BJ (cell line): ENCODE data around the gene VPS52. TPM values are rescaled to one million over a fixed set of nuclear protein-coding genes. Genes with fewer than 3 reads are reported as not detected.

Experiments
- CTCF ChIA-PET: fragments of 350-600 bp; formaldehyde crosslinking; extraction: SDS; loops from one replicate; lab custom pipeline; 2021; ENCODE audit warnings: antibody characterized with exemption, inconsistent platforms; lab: Yijun Ruan, JAX
- POLR2A ChIA-PET: fragments of 300-600 bp; sonication (Branson Sonifier 250); formaldehyde crosslinking; extraction: SDS; loops from one replicate; lab custom pipeline; 2021; ENCODE audit warnings: antibody characterized with exemption; lab: Charles Lee
- DNase-seq: peaks from one replicate; pipeline ENCODE4 v3.0.0-alpha.2; 2011; ENCODE audit warnings: low read depth
- H3K27me3 ChIP-seq: 2 replicates; pipeline ENCODE4 v1.6.0; 2011; ENCODE audit warnings: low read length; ENCODE audit not compliant: control insufficient read depth, insufficient read depth
- H3K36me3 ChIP-seq: 2 replicates; pipeline ENCODE4 v1.5.1; 2011; ENCODE audit warnings: low read length; ENCODE audit not compliant: control insufficient read depth, insufficient read depth
- H3K4me3 ChIP-seq: 2 replicates; pipeline ENCODE4 v1.5.1; 2011; ENCODE audit warnings: low read depth, mild to moderate bottlenecking, control low read depth, low read length
- CTCF ChIP-seq: IDR thresholded peaks from 2 replicates; pipeline ENCODE4 v1.5.1; 2011; ENCODE audit warnings: low read depth, mild to moderate bottlenecking, control low read depth, inconsistent platforms, low read length, moderate library complexity; ENCODE audit not compliant: insufficient read depth
- polyA plus RNA-seq: library from polyadenylated mRNA; depleted of rRNA; stranded (reverse); fragments of >200 nt; gene quantifications from 2 replicates; pipeline ENCODE4 v1.2.3, GENCODE V29; 2011

Gene VPS52
- polyA plus RNA-seq, 1 experiment, result 89.8 TPM

DNA sequence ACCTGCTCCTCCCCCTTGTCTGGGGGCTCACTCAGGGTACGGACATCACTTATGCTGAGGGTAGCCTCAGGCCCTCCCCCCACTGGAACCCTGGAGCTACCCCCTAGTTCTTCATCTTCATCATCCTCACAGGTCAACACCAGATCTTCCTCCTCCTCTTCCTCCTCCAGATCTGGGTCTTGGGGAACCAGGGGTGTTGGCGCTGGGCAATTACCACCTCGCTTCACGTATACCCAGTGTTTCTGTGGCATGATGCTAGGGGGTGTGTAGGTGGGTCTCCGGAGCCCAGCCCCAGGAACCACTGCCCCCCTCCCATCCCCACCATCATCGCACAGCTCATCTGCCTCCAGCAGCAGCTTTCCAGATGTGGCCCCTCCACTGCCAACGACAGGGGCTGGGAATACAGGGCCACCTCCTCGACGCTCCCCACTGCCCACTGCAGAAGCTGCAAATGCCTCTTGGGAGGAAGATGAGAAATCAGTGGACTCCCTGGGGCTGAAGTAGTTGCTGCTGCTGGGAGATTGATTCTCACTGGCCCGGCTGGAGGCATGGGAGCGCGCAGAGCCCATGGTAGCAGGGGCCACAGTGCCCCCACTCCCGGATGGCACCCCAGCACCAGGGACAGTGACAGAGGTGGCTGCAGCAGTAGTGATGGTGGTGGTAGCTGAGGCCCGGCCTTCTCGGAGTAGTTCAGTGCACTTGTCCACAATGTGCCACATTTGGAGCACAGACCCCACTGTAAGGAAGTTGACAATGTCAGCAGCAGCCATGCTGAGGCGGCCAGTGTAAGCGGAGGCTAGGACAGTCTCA lies 44.3 kb upstream of the VPS52 start:
- CTCF ChIA-PET, result interaction anchor here (0.6 kb wide), 1 partner anchor 29 kb away, joined by 3 read pairs; no protein-coding TSS in a partner anchor
- DNase-seq, result no peak
- Histone ChIP-seq H3K36me3 (peaks cover 20% of the 10 kb centered on the region), H3K4me3 (no peak overlapping the region), H3K27me3 (no peaks in the 10 kb centered on the region)
- POLR2A ChIA-PET, result no interaction called here
- TF ChIP-seq CTCF, result no peak

DNA sequence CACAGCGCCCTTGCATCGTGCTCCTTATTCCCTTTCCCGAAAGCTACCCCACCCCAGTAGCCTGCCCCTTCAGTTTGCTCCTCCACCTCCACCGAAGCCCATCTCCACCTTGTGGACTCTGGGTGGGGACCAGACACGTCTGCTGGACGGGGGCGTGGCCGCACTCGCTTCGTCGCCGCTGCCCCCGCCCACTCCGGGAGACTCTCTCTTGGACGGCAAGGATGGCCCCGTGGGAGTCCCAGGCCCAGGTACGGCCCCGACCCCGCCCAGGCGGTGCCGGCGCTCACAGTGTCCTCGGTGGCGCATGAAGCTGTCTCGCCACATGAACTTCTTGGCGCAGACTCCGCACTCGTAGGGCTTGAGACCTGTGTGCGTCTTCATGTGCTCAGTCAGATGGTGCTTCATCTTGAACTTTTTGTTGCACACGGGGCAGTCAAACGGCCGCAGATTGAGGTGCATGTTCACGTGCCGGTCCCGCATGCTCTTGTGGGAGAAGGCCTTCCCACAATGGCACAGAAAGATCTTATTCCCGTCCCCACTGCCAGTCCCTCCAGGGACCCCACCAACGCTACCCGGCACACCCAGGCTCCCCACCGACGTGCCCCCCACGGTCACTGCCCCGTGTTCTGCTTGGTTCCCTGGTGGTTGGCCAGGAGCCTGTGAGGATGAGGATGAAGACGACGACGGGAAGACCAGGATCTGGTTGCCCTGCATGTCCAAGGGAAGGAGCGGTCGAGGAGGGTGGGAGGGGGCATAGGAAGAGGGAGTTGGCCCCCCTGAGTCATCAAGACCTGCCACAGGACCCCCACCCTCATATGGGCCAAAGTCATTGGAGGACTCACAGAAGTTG lies 43.5 kb upstream of the VPS52 start:
- ChIA-PET CTCF (no interaction called here), POLR2A (no interaction called here)
- TF ChIP-seq CTCF, result no peak
- Histone ChIP-seq H3K36me3 (peaks cover 17% of the 10 kb centered on the region), H3K4me3 (peak overlapping the region; percentile 73), H3K27me3 (no peaks in the 10 kb centered on the region)
- no peak for DNase-seq

DNA sequence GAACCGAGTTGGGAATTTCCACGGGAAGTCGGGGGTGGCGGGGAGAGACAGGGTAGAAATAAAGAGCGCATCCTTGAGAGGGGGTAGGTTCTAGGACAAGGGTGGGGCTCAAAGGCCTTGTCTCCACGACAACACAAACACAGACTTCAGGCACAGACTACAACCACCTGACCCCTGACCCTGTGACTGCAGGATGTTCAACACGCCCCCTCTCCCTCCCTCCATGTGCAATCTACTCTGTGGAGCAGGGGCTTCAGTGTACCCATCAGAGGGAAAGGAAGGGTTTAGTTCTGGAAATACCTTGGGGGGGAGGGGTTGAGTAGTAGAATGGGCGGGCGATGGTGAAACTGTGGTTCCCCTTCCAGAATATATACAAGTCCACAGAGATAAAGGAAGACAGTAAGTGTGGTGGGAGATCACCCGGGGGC lies 42.9 kb upstream of the VPS52 start:
- POLR2A ChIA-PET, result no interaction called here

GRCh38 chr6:33313709-33314514 lies 42.2 kb upstream of the VPS52 start, which contains the start of gene TAPBP:
TSS of gene TAPBP (minus strand) at chr6:33314078. CDS start at chr6:33314041, 37 bp downstream.
- ChIA-PET CTCF (interaction anchor here (0.7 to 3.7 kb wide), 4 partner anchors 15 to 93 kb away, joined by 3 to 16 read pairs (median 3); partner anchors contain the start of genes RGL2, RPS18 and VPS52), POLR2A (no interaction called here)
- peak within 1 kb of the TSS; percentile 73 for H3K4me3 ChIP-seq
- H3K27me3 ChIP-seq, result no peaks in the 10 kb centered on the region
- TF ChIP-seq CTCF, result no peak
- no peak for DNase-seq
- H3K36me3 ChIP-seq, result peaks cover 7% of the 10 kb centered on the region

More for the DNA sequence above, 42.9 kb upstream of the VPS52 start:
- TF ChIP-seq CTCF, result no peak
- CTCF ChIA-PET, result no interaction called here
- Histone ChIP-seq H3K36me3 (peaks cover 13% of the 10 kb centered on the region), H3K4me3 (peak overlapping the region; percentile 73), H3K27me3 (no peaks in the 10 kb centered on the region)
- peak; percentile 61 for DNase-seq
